Body of pancreas (tissue), 4 donors: Measurements from ENCODE around the gene PRPF8. TPM values are rescaled to one million over a fixed set of nuclear protein-coding genes. Genes with fewer than 3 reads are reported as not detected.

Source experiments
- ATAC-seq: fragments of 150-250 bp; one replicate; pipeline ENCODE4 v1.9.1; 2016
- DNase-seq, 4 donors: peaks; one replicate each; pipeline ENCODE4 v3.0.0-alpha.2; 2019
- H3K27ac ChIP-seq, 4 donors: fragments of 200-600 bp; sonication (generic); 1 replicate in 3 of 4; 2 replicates in 1 of 4; pipeline versions ENCODE4 v1.5.1 to v1.6.1; 2016 to 2019; ENCODE audit warnings: mild to moderate bottlenecking in 1 of 4, mixed read lengths in 1 of 4, moderate library complexity in 1 of 4
- H3K27me3 ChIP-seq, 2 donors: fragments of 200-600 bp; sonication (generic); one replicate each; pipeline ENCODE4 v1.6.0; 2016; ENCODE audit warnings: mild to moderate bottlenecking in 1 of 2
- H3K36me3 ChIP-seq, 2 donors: fragments of 200-600 bp; sonication (generic); replicated peaks in 1 of 2; 2 replicates each; pipeline ENCODE4 v1.5.1; 2016; ENCODE audit warnings: low read depth in 2 of 2; ENCODE audit not compliant: insufficient read depth in 1 of 2
- H3K4me1 ChIP-seq: fragments of 200-600 bp; sonication (generic); one replicate; pipeline ENCODE4 v1.6.0; 2016
- H3K4me3 ChIP-seq, 2 donors: fragments of 200-600 bp; sonication (generic); 1 replicate in 1 of 2; 2 replicates in 1 of 2; pipeline ENCODE4 v1.5.1; 2016 to 2019
- H3K9me3 ChIP-seq, 3 donors: fragments of 200-600 bp; sonication (generic); 1 replicate in 2 of 3; 2 replicates in 1 of 3; pipeline ENCODE4 v1.5.1; 2016
- POLR2A ChIP-seq, 3 donors: fragments of 450-650 bp; IDR thresholded peaks; one replicate each; pipeline ENCODE4 v1.6.1; 2016; ENCODE audit warnings: antibody characterized with exemption in 3 of 3, mild to moderate bottlenecking in 2 of 3
- WGBS, 2 donors: methylation state at CpG; one replicate each; pipeline ENCODE4 v1.1.5; 2017; 5-methylcytosine and 5-hydroxymethylcytosine counted together
- intact Hi-C: fragments of 100-400 bp; cut with DNase I; formaldehyde crosslinking; loops from one replicate; pipeline ENCODE4 v1.15.1; 2023
- total RNA-seq, 2 donors: library from RNA; depleted of rRNA; stranded (reverse); fragments of >200 nt; gene quantifications; one replicate each; pipeline ENCODE4 v1.1.0, GENCODE V29; 2016
- TF ChIP-seq, protein P1 (sequence below), 7 experiments: fragments of 450-650 bp in 4 of 7; fragments of 200-600 bp in 3 of 7; sonication (generic) in 3 of 7; IDR thresholded peaks; one replicate each; pipeline ENCODE4 v1.5.1; 2016 to 2019; ENCODE audit warnings: antibody characterized with exemption in 7 of 7

The PRPF8 gene
- total RNA-seq, 2 donors from 2014 or later = 84.7 to 100 TPM

DNA sequence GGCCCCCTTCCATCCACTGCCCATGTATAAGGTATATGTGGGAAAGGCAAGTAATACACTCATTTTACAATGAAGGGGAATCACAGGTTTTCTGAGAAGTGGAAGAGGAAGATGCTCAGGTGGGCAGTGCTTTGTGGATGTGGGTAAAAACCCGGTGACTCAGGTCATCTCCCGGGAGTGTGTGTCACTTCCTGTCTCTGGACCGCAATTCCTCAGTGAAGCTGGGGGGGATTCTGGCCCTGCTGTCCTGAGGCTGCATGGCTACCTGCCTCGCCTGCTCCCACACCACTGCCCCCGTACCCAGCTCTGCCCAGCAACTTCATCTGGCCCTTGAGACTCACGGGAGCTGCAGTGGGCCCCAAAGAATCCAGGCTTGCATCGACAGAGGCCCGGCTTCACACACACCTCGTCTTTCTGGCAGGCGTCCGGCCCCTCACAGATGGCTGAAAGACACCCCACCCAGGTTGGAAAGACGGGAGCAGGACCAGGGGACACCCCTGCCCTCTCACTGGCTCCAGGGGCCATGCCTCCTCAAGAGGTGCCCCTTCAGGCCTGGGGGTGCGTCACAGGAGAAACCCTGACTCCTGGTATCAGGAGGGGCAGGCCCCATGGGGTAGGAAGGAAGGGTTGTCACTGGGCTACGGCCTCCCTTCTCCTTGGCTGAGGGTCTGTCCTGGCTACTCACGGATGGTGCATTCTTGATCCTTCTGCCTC is 40.0 kb downstream of the PRPF8 start:
- no peak for DNase-seq
- no peak for ATAC-seq
- intact Hi-C loops = no loop called here

DNA sequence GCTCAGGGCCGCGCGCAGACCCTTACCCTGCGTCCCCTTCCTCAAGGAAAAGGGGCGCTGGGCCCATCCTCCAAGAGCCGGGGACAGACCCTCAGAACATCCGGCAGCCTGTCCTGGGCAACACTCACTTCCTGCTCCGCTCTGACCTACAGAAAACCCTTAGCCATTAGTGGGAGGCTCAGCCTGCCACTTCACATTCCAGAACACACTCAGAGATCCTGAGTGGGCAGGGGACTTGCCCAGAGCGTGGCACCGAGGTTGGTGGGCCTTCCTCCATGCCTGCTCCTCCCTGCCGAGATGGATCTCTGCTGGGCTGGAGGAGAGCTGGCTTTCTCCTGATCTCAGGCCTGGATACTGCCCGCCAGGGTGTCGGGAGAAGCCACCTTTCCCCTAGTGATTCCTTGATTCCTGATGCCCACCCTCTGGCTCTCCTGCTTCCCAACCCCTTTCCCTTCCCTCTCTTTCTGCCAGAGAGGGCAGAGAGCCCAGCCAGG is 40.6 kb downstream of the PRPF8 start:
- ATAC-seq = no peak
- no peaks in the 10 kb centered on the region for H3K36me3 ChIP-seq
- no peak for DNase-seq
- H3K9me3 ChIP-seq = no peaks in the 10 kb centered on the region
- no peak overlapping the region for H3K4me3 ChIP-seq
- H3K4me1 ChIP-seq = peaks cover 55% of the 10 kb centered on the region
- TF ChIP-seq, protein P1, sequence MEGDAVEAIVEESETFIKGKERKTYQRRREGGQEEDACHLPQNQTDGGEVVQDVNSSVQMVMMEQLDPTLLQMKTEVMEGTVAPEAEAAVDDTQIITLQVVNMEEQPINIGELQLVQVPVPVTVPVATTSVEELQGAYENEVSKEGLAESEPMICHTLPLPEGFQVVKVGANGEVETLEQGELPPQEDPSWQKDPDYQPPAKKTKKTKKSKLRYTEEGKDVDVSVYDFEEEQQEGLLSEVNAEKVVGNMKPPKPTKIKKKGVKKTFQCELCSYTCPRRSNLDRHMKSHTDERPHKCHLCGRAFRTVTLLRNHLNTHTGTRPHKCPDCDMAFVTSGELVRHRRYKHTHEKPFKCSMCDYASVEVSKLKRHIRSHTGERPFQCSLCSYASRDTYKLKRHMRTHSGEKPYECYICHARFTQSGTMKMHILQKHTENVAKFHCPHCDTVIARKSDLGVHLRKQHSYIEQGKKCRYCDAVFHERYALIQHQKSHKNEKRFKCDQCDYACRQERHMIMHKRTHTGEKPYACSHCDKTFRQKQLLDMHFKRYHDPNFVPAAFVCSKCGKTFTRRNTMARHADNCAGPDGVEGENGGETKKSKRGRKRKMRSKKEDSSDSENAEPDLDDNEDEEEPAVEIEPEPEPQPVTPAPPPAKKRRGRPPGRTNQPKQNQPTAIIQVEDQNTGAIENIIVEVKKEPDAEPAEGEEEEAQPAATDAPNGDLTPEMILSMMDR (IDR thresholded peaks at IDR 0.05) = no peak
- TF ChIP-seq POLR2A (IDR thresholded peaks at IDR 0.05) = no peak
- peak overlapping the region; percentile 23 to 62 (median 50) for H3K27ac ChIP-seq
- WGBS, 2 donors = 34 to 63% methylated on average over 4 to 9 of the region's 13 CpGs
- no peaks in the 10 kb centered on the region for H3K27me3 ChIP-seq
- intact Hi-C loops = no loop called here

More for the DNA sequence above, 40.0 kb downstream of the PRPF8 start:
- no peak for TF ChIP-seq POLR2A (IDR thresholded peaks at IDR 0.05)
- TF ChIP-seq, protein P1 (IDR thresholded peaks at IDR 0.05) = no peak
- Histone ChIP-seq H3K4me1 (peaks cover 54% of the 10 kb centered on the region), H3K4me3 (no peak overlapping the region), H3K36me3 (no peaks in the 10 kb centered on the region), H3K27me3 (no peaks in the 10 kb centered on the region), H3K9me3 (no peaks in the 10 kb centered on the region), H3K27ac (peak overlapping the region in 3 of 4 donors; percentile 23 to 62 (median 54))
- WGBS, 2 donors = 63 to 86% methylated on average over 8 to 14 of the region's 15 CpGs

DNA sequence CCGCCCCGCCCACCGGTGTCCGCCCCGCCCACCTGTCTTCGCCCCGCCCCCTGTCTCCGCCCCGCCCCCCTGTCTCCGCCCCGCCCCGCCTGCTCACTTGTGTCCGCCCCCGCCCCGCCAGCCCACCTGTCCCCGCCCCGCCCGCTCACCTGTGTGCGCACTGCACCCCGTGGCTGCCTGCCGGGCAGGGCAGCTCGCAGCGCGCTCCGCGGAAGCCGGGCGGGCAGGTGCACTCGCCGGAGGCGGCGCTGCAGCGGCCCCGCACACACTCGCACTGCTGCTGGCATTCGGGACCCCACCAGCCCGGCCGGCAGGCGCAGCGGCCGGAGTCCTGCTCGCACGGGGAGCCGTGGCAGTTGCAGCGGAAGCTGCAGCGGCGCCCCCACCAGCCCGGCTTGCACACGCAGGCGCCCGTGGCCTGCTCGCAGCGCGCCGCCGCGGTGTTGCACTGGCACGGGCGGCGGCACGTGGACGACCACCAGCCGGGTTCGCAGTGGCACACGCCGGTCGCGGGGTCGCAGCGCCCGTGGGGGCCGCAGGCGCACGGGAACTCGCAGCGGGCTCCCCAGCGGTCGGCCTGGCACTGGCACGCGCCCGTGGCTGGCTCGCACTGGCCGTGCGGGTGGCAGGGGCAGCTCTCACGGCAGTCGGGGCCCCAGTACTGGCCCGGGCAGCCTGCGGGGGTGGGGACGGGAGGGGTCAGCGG is 41.2 kb downstream of the PRPF8 start:
- TF ChIP-seq POLR2A (IDR thresholded peaks at IDR 0.05) = peak in 2 of 3 donors; percentile 31 to 46
- TF ChIP-seq, protein P1 (IDR thresholded peaks at IDR 0.05) = peak in 6 of 7 experiments; percentile 22 to 86 (median 46)
- intact Hi-C loops = no loop called here
- Histone ChIP-seq H3K4me1 (peaks cover 53% of the 10 kb centered on the region), H3K4me3 (no peak overlapping the region), H3K9me3 (no peaks in the 10 kb centered on the region), H3K36me3 (no peaks in the 10 kb centered on the region), H3K27ac (peak overlapping the region; percentile 23 to 62 (median 50)), H3K27me3 (no peaks in the 10 kb centered on the region)
- 0% methylated on average over 65 of the region's 90 CpGs; no CpG with 5 or more reads in 1 of the 2 donors for WGBS, 2 donors
- DNase-seq (peak; percentile 91 to 96 (median 93)), ATAC-seq (peak; percentile 87)

DNA sequence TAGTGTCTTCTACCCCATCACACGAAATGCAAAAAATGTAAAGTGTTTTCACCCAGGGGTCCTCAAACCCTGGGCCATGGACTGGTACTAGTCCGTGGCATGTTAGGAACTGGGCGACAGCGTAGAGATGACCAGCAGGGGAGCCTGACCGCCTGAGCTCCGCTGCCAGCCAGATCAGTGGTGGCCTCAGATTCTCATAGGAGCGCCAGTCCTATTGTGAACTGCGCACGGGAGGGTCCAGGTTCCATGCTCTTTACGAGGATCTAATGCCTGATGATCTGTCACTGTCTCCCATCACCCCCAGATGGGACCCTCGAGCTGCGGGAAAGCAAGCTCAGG is 43.6 kb downstream of the PRPF8 start:
- H3K27me3 ChIP-seq = no peaks in the 10 kb centered on the region
- H3K27ac ChIP-seq = no peak overlapping the region
- TF ChIP-seq POLR2A (IDR thresholded peaks at IDR 0.05) = no peak
- TF ChIP-seq, protein P1 (IDR thresholded peaks at IDR 0.05) = no peak
- WGBS, 2 donors = 73 to 79% methylated on average over 12 of the region's 12 CpGs
- H3K9me3 ChIP-seq = no peaks in the 10 kb centered on the region
- no peak overlapping the region for H3K4me3 ChIP-seq
- ATAC-seq (no peak), DNase-seq (no peak)
- peaks cover 35% of the 10 kb centered on the region for H3K4me1 ChIP-seq
- H3K36me3 ChIP-seq = no peaks in the 10 kb centered on the region
- intact Hi-C loops = no loop called here
